Mucosa of descending colon (tissue), 3 donors: ENCODE measurements around the gene APC2. TPM values are rescaled to one million over a fixed set of nuclear protein-coding genes. Genes with fewer than 3 reads are reported as not detected.

Source experiments
- ATAC-seq: fragments of 200-7000 bp; cut with Tn5 transposase; one replicate; pipeline ENCODE4 v1.9.1; 2020; ENCODE audit warnings: mild to moderate bottlenecking, moderate library complexity
- DNase-seq, 3 donors: peaks; one replicate each; pipeline ENCODE4 v3.0.0-alpha.2; 2020
- H3K36me3 ChIP-seq: fragments of 200-600 bp; one replicate; pipeline ENCODE4 v1.8.0; 2021; ENCODE audit warnings: low read depth, mild to moderate bottlenecking
- H3K4me1 ChIP-seq: fragments of 200-600 bp; one replicate; pipeline ENCODE4 v1.8.0; 2021; ENCODE audit warnings: low read depth, mild to moderate bottlenecking
- H3K4me3 ChIP-seq: fragments of 200-600 bp; one replicate; pipeline ENCODE4 v1.8.0; 2021; ENCODE audit warnings: mild to moderate bottlenecking
- H3K9me3 ChIP-seq: fragments of 200-600 bp; one replicate; pipeline ENCODE4 v1.8.0; 2021; ENCODE audit warnings: mild to moderate bottlenecking
- intact Hi-C, 2 donors: fragments of 100-400 bp; cut with DNase I in 1 of 2; cut with micrococcal nuclease in 1 of 2; formaldehyde crosslinking; loops; one replicate each; pipeline versions ENCODE4 v1.11.0 to v1.11.1; 2022; cut with DNase I, micrococcal nuclease
- total RNA-seq, 3 donors: library from RNA; stranded (reverse); fragmentation: NEBNext Ultra II Directional in 2 of 3; extraction: Animal tissue kit (Norgen Biotek cat#: 25700) in 2 of 3; gene quantifications; one replicate each; pipeline versions ENCODE4 v1.2.1 to v1.2.4, GENCODE V29; 2021 to 2023
- TF ChIP-seq, protein P1 (sequence below): fragments of 200-600 bp; IDR thresholded peaks from one replicate; pipeline ENCODE4 v1.8.0; 2022; ENCODE audit warnings: antibody characterized with exemption, mild to moderate bottlenecking
- donor health status: DM: no; HTN: no; CAD: no; lungs with moderate emphysema.
- donor health status: DM: no; HTN: no; CAD: no.
- donor health status: DM: no; HTN: yes; CAD: no.

APC2 gene
- total RNA-seq, 3 donors from 2014 or later = 0.23 to 5.9 (median 0.24) TPM

DNA sequence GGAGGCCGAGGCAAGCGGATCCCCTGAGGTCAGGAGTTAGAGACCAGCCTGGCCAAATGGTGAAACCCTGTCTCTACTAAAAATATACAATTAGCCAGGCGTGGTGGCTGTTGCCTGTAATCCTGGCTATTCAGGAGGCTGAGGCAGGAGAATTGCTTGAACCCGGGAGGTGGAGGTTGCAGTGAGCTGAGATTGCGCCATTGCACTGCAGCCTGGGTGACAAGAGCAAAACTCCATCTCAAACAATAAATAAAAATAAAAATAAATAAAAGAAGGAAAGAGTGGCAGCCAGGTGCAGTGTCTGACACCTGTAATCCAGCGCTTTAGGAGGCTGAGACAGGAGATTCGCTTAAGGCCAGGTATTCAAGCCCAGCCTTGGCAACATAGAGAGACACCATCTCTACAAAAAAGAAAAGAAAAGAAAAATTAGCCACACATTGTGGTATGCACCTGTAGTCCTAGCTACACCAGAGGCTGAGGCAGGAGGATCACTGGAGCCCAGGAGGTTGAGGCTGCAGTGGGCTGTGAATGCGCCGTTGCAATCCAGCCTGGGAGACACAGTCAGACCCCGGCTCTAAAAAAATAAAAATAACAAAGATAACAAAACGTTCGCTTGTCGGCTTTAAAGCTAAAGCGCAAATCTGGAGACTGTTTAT, 52.6 kb downstream of the APC2 start:
- H3K4me1 ChIP-seq = peaks cover 5% of the 10 kb centered on the region
- intact Hi-C loops = no loop called here
- ATAC-seq = no peak
- TF ChIP-seq, protein P1, sequence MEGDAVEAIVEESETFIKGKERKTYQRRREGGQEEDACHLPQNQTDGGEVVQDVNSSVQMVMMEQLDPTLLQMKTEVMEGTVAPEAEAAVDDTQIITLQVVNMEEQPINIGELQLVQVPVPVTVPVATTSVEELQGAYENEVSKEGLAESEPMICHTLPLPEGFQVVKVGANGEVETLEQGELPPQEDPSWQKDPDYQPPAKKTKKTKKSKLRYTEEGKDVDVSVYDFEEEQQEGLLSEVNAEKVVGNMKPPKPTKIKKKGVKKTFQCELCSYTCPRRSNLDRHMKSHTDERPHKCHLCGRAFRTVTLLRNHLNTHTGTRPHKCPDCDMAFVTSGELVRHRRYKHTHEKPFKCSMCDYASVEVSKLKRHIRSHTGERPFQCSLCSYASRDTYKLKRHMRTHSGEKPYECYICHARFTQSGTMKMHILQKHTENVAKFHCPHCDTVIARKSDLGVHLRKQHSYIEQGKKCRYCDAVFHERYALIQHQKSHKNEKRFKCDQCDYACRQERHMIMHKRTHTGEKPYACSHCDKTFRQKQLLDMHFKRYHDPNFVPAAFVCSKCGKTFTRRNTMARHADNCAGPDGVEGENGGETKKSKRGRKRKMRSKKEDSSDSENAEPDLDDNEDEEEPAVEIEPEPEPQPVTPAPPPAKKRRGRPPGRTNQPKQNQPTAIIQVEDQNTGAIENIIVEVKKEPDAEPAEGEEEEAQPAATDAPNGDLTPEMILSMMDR = no peak
- H3K36me3 ChIP-seq = no peaks in the 10 kb centered on the region
- DNase-seq = no peak
- H3K9me3 ChIP-seq = no peaks in the 10 kb centered on the region
- no peak overlapping the region for H3K4me3 ChIP-seq

GRCh38 chr19:1503089-1503924, 53.4 kb downstream of the APC2 start:
- DNase-seq (peak in 2 of 3 donors; percentile 69 to 76), ATAC-seq (peak; percentile 21)
- no peak overlapping the region for H3K4me3 ChIP-seq

GRCh38 chr19:1503925-1504773, 54.2 kb downstream of the APC2 start:
- no peak for ATAC-seq
- DNase-seq = no peak
- H3K36me3 ChIP-seq = no peaks in the 10 kb centered on the region
- TF ChIP-seq, protein P1 = no peak
- no peaks in the 10 kb centered on the region for H3K9me3 ChIP-seq
- no peak overlapping the region for H3K4me3 ChIP-seq
- H3K4me1 ChIP-seq = peaks cover 9% of the 10 kb centered on the region
- intact Hi-C loops = no loop called here

More at GRCh38 chr19:1503089-1503924, 53.4 kb downstream of the APC2 start:
- TF ChIP-seq, protein P1 = peak; percentile 61
- Histone ChIP-seq H3K4me1 (peaks cover 7% of the 10 kb centered on the region), H3K9me3 (no peaks in the 10 kb centered on the region), H3K36me3 (no peaks in the 10 kb centered on the region)
- intact Hi-C loops = no loop called here

DNA sequence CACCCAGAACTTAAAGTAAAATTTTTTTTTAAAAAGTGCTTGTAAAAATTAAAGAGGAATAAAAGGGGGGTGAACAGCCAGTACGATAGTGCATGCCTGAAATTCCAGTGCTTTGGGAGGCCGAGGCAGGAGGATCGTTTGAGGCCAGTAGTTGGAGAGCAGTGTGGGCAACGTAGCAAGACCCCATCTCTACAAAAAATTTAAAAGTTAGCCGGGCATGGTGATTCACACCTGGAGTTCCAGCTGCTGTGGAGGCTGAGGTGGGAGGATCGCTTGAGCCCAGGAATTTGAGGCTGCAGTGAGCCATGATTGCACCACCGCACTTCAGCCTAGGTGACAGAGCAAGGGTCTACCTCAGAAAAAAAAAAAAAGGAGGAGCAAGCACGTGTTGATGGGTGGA, 55.1 kb downstream of the APC2 start:
- intact Hi-C loops = no loop called here
- TF ChIP-seq, protein P1 = no peak
- H3K4me3 ChIP-seq = no peak overlapping the region
- H3K4me1 ChIP-seq = peaks cover 9% of the 10 kb centered on the region
- DNase-seq (no peak), ATAC-seq (no peak)
- no peaks in the 10 kb centered on the region for H3K36me3 ChIP-seq
- no peaks in the 10 kb centered on the region for H3K9me3 ChIP-seq
